Thyroid gland (tissue), 4 donors: Measurements from ENCODE around the gene RPL7A. TPM values are rescaled to one million over a fixed set of nuclear protein-coding genes. Genes with fewer than 3 reads are reported as not detected.

Experiments
- DNase-seq, 2 donors: peaks; one replicate each; pipeline ENCODE4 v3.0.0-alpha.2; 2019
- H3K27ac ChIP-seq, 3 donors: fragments of 200-600 bp; sonication (generic); 1 replicate in 2 of 3; 2 replicates in 1 of 3; pipeline ENCODE4 v1.5.1; 2016 to 2019; ENCODE audit warnings: mild to moderate bottlenecking in 1 of 3, moderate library complexity in 1 of 3
- H3K27me3 ChIP-seq: fragments of 200-600 bp; sonication (generic); one replicate; pipeline ENCODE4 v1.5.1; 2019
- H3K36me3 ChIP-seq, 2 donors: fragments of 200-600 bp; sonication (generic); one replicate each; pipeline ENCODE4 v1.5.1; 2016 to 2019
- H3K4me1 ChIP-seq, 2 donors: fragments of 200-600 bp; sonication (generic); one replicate each; pipeline ENCODE4 v1.5.1; 2017 to 2019
- H3K4me3 ChIP-seq, 3 donors: fragments of 200-600 bp; sonication (generic); replicated peaks in 1 of 3; 1 replicate in 2 of 3; 2 replicates in 1 of 3; pipeline ENCODE4 v1.5.1; 2016; ENCODE audit warnings: mild to moderate bottlenecking in 1 of 3
- H3K9me3 ChIP-seq: fragments of 200-600 bp; sonication (generic); one replicate; pipeline ENCODE4 v1.5.1; 2017
- POLR2A ChIP-seq, 2 donors: fragments of 450-650 bp; IDR thresholded peaks; one replicate each; pipeline ENCODE4 v1.6.1; 2017; ENCODE audit warnings: antibody characterized with exemption in 2 of 2, mild to moderate bottlenecking in 2 of 2, moderate library complexity in 1 of 2
- whole genome bisulfite sequencing, 2 donors: methylation state at CpG; one replicate each; pipeline ENCODE4 v1.1.5; 2017; 5-methylcytosine and 5-hydroxymethylcytosine counted together
- intact Hi-C: fragments of 100-400 bp; cut with DNase I; formaldehyde crosslinking; loops from one replicate; pipeline ENCODE4 v1.15.1; 2023
- small RNA-seq: library from RNA; depleted of rRNA; stranded (forward); fragments of <200 nt; gene quantifications from one replicate; pipeline ENCODE3, GENCODE V24; 2016
- total RNA-seq, 4 donors: library from RNA; depleted of rRNA; stranded (reverse); fragments of >200 nt; gene quantifications; one replicate each; pipeline ENCODE4 v1.2.3, GENCODE V29; 2016
- TF ChIP-seq, protein P1 (sequence below), 6 experiments: fragments of 200-600 bp in 3 of 6; fragments of 450-650 bp in 3 of 6; sonication (generic) in 3 of 6; IDR thresholded peaks; one replicate each; pipeline ENCODE4 v1.5.1; 2016 to 2019; ENCODE audit warnings: antibody characterized with exemption in 6 of 6, mild to moderate bottlenecking in 2 of 6, inconsistent platforms in 1 of 6, moderate library complexity in 1 of 6

Gene RPL7A
- total RNA-seq, 4 donors from 2014 or later, result 1,394 to 2,407 (median 1,585) TPM

DNA sequence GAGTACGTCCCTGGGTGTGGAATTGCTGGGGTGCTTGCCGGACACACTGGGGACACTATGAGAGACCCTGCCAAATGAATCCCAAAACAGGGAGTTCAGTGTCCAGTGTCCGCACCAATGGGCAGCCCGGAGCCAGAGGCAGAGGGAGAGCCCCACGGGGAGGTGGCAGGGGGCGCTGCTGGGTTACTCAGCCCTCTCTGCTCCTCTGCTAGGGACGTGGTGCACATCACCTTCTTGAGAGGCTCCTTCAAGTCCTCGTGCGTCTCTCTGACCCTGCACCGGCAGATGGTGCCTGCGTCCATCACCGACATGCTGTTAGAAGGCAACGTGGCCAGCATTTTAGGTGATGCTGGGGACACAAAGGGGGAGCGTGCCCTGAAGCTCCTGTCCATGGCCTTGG, 48.9 kb downstream of the RPL7A start:
- TF ChIP-seq, protein P1, sequence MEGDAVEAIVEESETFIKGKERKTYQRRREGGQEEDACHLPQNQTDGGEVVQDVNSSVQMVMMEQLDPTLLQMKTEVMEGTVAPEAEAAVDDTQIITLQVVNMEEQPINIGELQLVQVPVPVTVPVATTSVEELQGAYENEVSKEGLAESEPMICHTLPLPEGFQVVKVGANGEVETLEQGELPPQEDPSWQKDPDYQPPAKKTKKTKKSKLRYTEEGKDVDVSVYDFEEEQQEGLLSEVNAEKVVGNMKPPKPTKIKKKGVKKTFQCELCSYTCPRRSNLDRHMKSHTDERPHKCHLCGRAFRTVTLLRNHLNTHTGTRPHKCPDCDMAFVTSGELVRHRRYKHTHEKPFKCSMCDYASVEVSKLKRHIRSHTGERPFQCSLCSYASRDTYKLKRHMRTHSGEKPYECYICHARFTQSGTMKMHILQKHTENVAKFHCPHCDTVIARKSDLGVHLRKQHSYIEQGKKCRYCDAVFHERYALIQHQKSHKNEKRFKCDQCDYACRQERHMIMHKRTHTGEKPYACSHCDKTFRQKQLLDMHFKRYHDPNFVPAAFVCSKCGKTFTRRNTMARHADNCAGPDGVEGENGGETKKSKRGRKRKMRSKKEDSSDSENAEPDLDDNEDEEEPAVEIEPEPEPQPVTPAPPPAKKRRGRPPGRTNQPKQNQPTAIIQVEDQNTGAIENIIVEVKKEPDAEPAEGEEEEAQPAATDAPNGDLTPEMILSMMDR (IDR thresholded peaks at IDR 0.05), result peak in 1 of 6 experiments; percentile 10
- no peak for TF ChIP-seq POLR2A (IDR thresholded peaks at IDR 0.05)
- no peaks in the 10 kb centered on the region for H3K9me3 ChIP-seq
- no peaks in the 10 kb centered on the region for H3K36me3 ChIP-seq
- no peaks in the 10 kb centered on the region for H3K27me3 ChIP-seq
- H3K4me1 ChIP-seq, result no peaks in the 10 kb centered on the region
- peak; percentile 10 to 12 for DNase-seq
- WGBS, 2 donors, result 16 to 30% methylated on average over 7 to 12 of the region's 14 CpGs
- H3K4me3 ChIP-seq, result no peak overlapping the region
- intact Hi-C loops, result no loop called here
- H3K27ac ChIP-seq, result no peak overlapping the region

DNA sequence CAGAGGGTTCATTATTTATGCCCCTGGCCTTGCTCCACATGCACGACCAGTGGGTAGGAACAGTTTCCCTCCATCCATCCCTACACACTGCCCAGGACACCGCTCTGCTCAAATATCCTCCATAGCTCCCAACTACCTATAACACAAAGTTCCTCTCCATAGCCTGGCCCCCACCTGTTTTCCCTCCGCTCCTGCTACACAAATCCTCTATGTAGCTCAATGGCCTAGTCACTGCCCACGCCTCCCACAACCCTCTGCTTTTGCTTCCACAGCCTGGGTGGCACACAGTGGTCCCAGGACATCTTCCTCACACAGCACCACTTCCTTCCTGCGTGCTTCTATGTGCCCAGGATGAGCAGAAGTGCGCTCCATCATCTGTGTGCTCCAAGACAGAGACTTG, 49.4 kb downstream of the RPL7A start:
- Histone ChIP-seq H3K27ac (no peak overlapping the region), H3K36me3 (no peaks in the 10 kb centered on the region), H3K27me3 (no peaks in the 10 kb centered on the region), H3K4me3 (no peak overlapping the region), H3K4me1 (no peaks in the 10 kb centered on the region), H3K9me3 (no peaks in the 10 kb centered on the region)
- TF ChIP-seq POLR2A (IDR thresholded peaks at IDR 0.05), result no peak
- TF ChIP-seq, protein P1 (IDR thresholded peaks at IDR 0.05), result no peak
- 83 to 84% methylated on average over 6 of the region's 6 CpGs for WGBS, 2 donors
- DNase-seq, result no peak
- intact Hi-C loops, result no loop called here

DNA sequence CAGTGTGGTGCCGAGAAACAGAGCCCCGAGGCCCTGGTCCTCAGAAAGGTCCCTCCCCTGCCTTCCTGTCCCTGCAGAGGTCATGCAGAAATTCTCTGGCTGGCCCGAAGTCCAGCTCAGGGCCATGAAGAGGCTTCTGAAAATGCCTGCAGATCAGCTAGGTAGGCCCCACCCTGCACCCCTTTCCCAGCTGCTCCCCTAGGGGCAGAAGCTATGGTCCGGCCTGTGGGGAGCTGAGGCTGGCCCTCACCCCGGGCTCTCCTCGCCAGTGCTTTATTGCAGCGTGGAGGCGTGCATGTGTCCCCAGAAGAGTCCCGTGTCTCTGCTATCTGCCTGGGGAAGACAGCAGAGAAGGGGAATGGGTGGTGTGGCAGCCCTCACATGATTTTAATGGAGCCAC, 49.9 kb downstream of the RPL7A start:
- WGBS, 2 donors, result 53 to 70% methylated on average over 5 to 9 of the region's 9 CpGs
- Histone ChIP-seq H3K9me3 (no peaks in the 10 kb centered on the region), H3K27ac (no peak overlapping the region), H3K27me3 (no peaks in the 10 kb centered on the region), H3K4me3 (no peak overlapping the region), H3K4me1 (no peaks in the 10 kb centered on the region), H3K36me3 (no peaks in the 10 kb centered on the region)
- intact Hi-C loops, result no loop called here
- DNase-seq, result no peak
- TF ChIP-seq POLR2A (IDR thresholded peaks at IDR 0.05), result no peak
- TF ChIP-seq, protein P1 (IDR thresholded peaks at IDR 0.05), result no peak

DNA sequence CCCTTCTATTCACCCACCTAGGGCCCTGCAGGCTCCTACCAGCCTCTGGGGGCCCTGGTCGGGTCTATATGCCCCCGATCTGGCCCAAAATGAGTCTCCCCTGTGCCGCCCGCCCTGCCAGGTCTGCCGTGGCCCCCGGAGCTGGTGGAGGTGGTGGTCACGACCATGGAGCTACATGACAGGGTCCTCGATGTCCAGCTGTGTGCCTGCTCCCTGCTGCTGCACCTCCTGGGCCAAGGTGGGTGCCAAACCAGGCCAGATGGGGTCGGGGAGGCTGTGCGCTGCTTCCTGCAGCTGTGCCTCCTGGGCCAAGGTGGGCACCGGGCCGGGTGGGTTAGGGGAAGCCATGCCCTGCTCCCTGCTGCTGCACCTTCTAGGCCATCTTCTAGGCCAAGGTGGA, 52.3 kb downstream of the RPL7A start:
- no peaks in the 10 kb centered on the region for H3K9me3 ChIP-seq

More for the DNA sequence above, 52.3 kb downstream of the RPL7A start:
- TF ChIP-seq, protein P1 (IDR thresholded peaks at IDR 0.05), result no peak
- no peak for TF ChIP-seq POLR2A (IDR thresholded peaks at IDR 0.05)
- Histone ChIP-seq H3K4me1 (no peaks in the 10 kb centered on the region), H3K36me3 (peaks cover 0 to 5% of the 10 kb centered on the region in 2 donors), H3K27me3 (no peaks in the 10 kb centered on the region), H3K27ac (no peak overlapping the region), H3K4me3 (no peak overlapping the region)
- DNase-seq, result no peak
- intact Hi-C loops, result no loop called here
- 83 to 87% methylated on average over 2 to 3 of the region's 12 CpGs for WGBS, 2 donors

Small RNA genes lying within 50 kb of the gene (small RNA-seq; reads per million reads assigned to genes)
- gene RF00019 (not detected), gene SNORD24 (not detected), gene SNORD36A (not detected), gene SNORD36B (not detected), gene SNORD36C (not detected)

Other genes starting within 250 kb of the RPL7A start
- 10 to 100 TPM; 32.2 to 55.3 (median 43.5) TPM for gene RALGDS, start 227.0 kb upstream of the RPL7A start, total RNA-seq
- 10 to 100 TPM; 21.4 to 45.0 (median 25.1) TPM for gene GBGT1, start 184.3 kb upstream of the RPL7A start, total RNA-seq
- not detected for gene OBP2B, start 139.0 kb upstream of the RPL7A start, total RNA-seq
- gene ABO, start 73.0 kb upstream of the RPL7A start, total RNA-seq, result 10 to 100 TPM; 15.7 to 32.6 (median 24.9) TPM
- gene SURF6, start 12.0 kb upstream of the RPL7A start, total RNA-seq, result 10 to 100 TPM; 18.4 to 34.9 (median 22.0) TPM
- gene MED22, start 87 bp upstream of the RPL7A start, total RNA-seq, result 10 to 100 TPM; 41.9 to 58.2 (median 48.6) TPM
- 10 to 100 TPM; 51.5 to 82.7 (median 64.7) TPM for gene SURF1, start 8.3 kb downstream of the RPL7A start, total RNA-seq
- gene SURF2, start 8.3 kb downstream of the RPL7A start, total RNA-seq, result 10 to 100 TPM; 26.2 to 42.7 (median 31.6) TPM
- 100 to 1,000 TPM; 165 to 253 (median 226) TPM for gene SURF4, start 27.8 kb downstream of the RPL7A start, total RNA-seq
- gene STKLD1, start 28.1 kb downstream of the RPL7A start, total RNA-seq, result 1 to 10 TPM in 2 of 4 donors, not detected in 2; 1.6 to 2.2 TPM
- 10 to 100 TPM; 16.0 to 21.9 (median 19.0) TPM for gene REXO4, start 69.8 kb downstream of the RPL7A start, total RNA-seq
- gene ADAMTS13, start 74.1 kb downstream of the RPL7A start, total RNA-seq, result 1 to 10 TPM; 1.5 to 2.8 (median 2.0) TPM
- gene CACFD1, start 111.8 kb downstream of the RPL7A start, total RNA-seq, result 10 to 100 TPM; 21.4 to 36.7 (median 33.5) TPM
- gene SLC2A6, start 130.9 kb downstream of the RPL7A start, total RNA-seq, result 1 to 10 TPM; 1.1 to 3.8 (median 2.5) TPM
- not detected for gene MYMK, start 176.7 kb downstream of the RPL7A start, total RNA-seq
- 1 to 10 TPM; 2.4 to 9.3 (median 8.7) TPM for gene ADAMTSL2, start 186.5 kb downstream of the RPL7A start, total RNA-seq